ENCODE data around the gene TES.

TES gene

DNA sequence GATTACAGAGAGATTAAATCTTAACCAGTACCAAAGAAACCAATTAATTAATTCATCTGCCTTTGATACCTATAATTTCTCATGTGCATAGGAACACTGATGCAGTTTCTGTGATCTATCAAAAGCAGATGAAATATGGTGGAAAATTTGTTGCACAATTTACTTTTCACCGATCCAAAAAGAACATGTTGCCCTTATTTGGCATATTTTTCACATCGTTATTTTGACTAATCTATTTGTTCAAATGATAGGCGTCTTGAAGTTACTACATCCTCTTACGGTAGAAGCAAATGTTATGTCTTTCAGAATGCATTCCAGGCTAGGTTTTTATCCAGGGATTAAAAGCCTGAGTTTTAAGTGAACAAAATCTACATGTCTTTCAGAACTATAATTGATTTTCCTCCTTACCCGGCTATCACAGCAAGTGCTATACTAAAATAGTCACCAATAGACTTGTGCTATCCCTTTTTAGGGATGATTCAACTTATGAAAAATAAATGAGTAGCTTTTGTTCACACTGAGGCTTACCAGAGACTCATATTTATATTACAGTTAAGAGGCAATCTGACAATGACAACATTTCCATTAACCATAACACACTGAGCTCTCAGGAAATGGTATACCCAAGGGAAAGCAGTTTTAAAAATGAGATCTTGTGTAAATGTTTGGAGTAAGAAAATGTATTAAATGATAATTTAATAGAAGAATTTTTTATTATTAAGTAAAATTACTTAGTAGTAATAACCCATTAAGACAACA, 16.8 kb upstream of the TES start:
- Histone ChIP-seq H3K4me3 (ENCODE audit: low read depth, low read length) (no peak overlapping the region), H3K36me3 (ENCODE audit: control insufficient read depth, insufficient read depth, low read length) (no peaks in the 10 kb centered on the region), H3K27me3 (ENCODE audit: control insufficient read depth, insufficient read depth, low read length) (no peaks in the 10 kb centered on the region), H3K27ac (ENCODE audit: low read depth, low read length) (no peak overlapping the region), H3K4me1 (ENCODE audit: control insufficient read depth, insufficient read depth, low read length) (no peaks in the 10 kb centered on the region), H3K9ac (ENCODE audit: low read length) (no peak overlapping the region), H3K9me3 (ENCODE audit: control insufficient read depth, insufficient read depth, low read depth, low read length) (no peaks in the 10 kb centered on the region)

DNA sequence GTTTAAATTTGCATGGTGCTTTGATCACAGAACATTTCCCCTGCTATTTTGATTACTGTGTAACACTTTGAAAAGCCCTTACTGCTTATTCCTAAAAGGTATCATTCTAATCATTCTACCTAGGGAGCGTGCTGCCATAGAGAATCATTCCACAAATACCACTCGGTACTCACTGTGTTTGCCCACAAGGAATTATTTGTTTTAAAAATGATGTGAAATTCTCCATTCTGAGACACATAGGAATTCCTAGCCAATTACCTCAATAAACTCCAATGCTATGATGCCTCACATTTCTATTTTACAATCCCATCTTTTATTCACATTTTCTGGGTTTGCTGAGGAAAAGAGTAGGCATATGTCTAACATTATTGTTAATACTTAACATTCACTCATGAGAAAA, 16.2 kb upstream of the TES start:
- Histone ChIP-seq H3K27me3 (ENCODE audit: control insufficient read depth, insufficient read depth, low read length) (no peaks in the 10 kb centered on the region), H3K4me3 (ENCODE audit: low read depth, low read length) (no peak overlapping the region), H3K27ac (ENCODE audit: low read depth, low read length) (no peak overlapping the region), H3K9ac (ENCODE audit: low read length) (no peak overlapping the region), H3K9me3 (ENCODE audit: control insufficient read depth, insufficient read depth, low read depth, low read length) (no peaks in the 10 kb centered on the region), H3K36me3 (ENCODE audit: control insufficient read depth, insufficient read depth, low read length) (no peaks in the 10 kb centered on the region), H3K4me1 (ENCODE audit: control insufficient read depth, insufficient read depth, low read length) (no peaks in the 10 kb centered on the region)

DNA sequence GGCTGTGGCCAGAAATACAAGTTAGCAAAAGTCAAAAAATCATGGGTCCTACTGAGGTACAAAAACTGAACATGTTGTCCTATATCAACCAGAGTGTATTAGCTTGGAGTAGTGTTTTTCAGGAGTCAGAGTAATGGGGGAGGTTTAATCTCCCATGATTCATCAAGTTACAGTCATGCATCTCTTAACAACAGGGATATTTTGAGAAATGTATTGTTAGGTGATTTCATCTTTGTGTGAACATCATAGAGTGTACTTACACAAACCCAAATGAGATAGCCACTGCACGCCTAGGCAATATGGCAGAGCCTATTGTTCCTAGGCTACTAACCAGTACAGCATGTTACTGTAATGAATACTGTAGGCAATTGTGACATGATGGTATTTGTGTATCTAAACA, 14.9 kb upstream of the TES start:
- no peak overlapping the region for H3K9ac ChIP-seq (ENCODE audit: low read length)

DNA sequence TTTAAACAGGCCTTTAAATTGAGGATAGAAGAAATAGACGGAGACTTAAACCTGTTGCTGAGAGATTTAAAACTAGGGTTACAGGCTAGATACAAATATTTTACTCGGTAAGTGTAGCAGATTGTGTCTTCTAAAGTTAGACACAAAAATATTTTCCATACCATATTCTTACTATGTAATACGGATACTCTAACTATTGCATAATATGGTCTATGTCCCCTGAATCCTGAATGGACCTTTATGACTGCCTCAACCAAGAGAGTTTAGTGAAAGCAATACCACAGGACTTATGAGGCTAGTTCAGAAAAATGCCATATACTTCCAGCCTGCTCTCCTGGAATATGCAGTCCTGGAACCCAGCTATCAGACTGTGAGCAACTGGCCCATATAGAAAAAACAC, 13.4 kb upstream of the TES start:
- Histone ChIP-seq H3K27me3 (ENCODE audit: control insufficient read depth, insufficient read depth, low read length) (no peaks in the 10 kb centered on the region), H3K4me1 (ENCODE audit: control insufficient read depth, insufficient read depth, low read length) (no peaks in the 10 kb centered on the region), H3K27ac (ENCODE audit: low read depth, low read length) (no peak overlapping the region), H3K4me3 (ENCODE audit: low read depth, low read length) (no peak overlapping the region), H3K9me3 (ENCODE audit: control insufficient read depth, insufficient read depth, low read depth, low read length) (no peaks in the 10 kb centered on the region), H3K9ac (ENCODE audit: low read length) (no peak overlapping the region), H3K36me3 (ENCODE audit: control insufficient read depth, insufficient read depth, low read length) (no peaks in the 10 kb centered on the region)

More for the DNA sequence above, 14.9 kb upstream of the TES start:
- no peaks in the 10 kb centered on the region for H3K9me3 ChIP-seq (ENCODE audit: control insufficient read depth, insufficient read depth, low read depth, low read length)
- H3K36me3 ChIP-seq (ENCODE audit: control insufficient read depth, insufficient read depth, low read length): no peaks in the 10 kb centered on the region
- H3K4me1 ChIP-seq (ENCODE audit: control insufficient read depth, insufficient read depth, low read length): no peaks in the 10 kb centered on the region
- no peak overlapping the region for H3K4me3 ChIP-seq (ENCODE audit: low read depth, low read length)
- no peak overlapping the region for H3K27ac ChIP-seq (ENCODE audit: low read depth, low read length)
- no peaks in the 10 kb centered on the region for H3K27me3 ChIP-seq (ENCODE audit: control insufficient read depth, insufficient read depth, low read length)

DNA sequence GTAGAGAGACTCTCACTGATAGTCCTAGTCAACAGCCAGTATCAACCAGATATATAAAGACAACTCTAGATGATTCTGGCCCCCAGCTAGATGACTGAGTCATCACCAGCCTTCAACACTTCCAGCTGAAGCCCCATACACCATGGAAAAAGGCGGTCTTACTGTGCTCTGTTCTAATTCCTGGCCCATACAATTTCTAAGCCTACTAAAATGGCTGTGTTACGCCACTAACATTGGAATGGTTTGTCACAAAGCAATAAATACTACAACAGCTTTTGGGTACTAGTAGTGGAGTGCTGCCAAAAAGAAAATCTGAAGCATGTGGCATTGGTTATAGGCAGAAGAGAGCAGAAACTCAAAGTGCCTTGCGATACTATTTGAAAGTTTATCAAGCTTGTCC, 13.0 kb upstream of the TES start:
- no peak overlapping the region for H3K27ac ChIP-seq (ENCODE audit: low read depth, low read length)
- H3K9ac ChIP-seq (ENCODE audit: low read length): no peak overlapping the region
- H3K36me3 ChIP-seq (ENCODE audit: control insufficient read depth, insufficient read depth, low read length): no peaks in the 10 kb centered on the region
- no peaks in the 10 kb centered on the region for H3K9me3 ChIP-seq (ENCODE audit: control insufficient read depth, insufficient read depth, low read depth, low read length)
- H3K4me1 ChIP-seq (ENCODE audit: control insufficient read depth, insufficient read depth, low read length): no peaks in the 10 kb centered on the region
- H3K4me3 ChIP-seq (ENCODE audit: low read depth, low read length): no peak overlapping the region
- H3K27me3 ChIP-seq (ENCODE audit: control insufficient read depth, insufficient read depth, low read length): no peaks in the 10 kb centered on the region

DNA sequence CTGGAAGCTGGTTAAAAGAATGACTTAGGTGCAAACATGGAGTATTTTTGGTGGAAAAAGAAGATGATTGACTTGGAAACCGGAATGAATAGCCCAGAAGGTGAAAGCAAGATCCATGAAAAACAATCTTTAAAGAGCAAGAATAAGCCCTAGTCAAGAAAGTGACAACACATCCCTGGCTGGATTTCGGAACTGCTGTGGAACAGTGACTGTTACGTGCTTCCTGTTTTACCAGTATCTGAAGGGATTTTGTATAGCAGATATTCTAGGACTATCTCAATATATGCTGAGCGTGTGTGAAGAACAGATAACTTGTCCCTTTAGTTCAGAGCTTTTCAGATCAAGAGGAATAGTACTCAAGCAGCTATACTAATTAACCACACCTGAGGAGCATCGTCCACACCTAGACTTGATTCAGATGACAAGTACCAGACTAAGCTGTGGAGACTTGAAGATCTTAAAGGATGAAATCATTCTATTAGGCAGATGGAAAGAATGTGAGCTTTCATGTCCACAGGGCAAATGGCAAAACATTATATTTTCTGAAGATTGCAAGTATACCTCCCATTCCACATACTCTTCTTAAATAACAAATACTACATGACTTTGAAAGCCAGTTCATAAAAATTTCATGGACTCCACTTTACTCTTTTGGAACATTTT, 11.5 kb upstream of the TES start:
- H3K27ac ChIP-seq (ENCODE audit: low read depth, low read length): no peak overlapping the region
- no peak overlapping the region for H3K9ac ChIP-seq (ENCODE audit: low read length)
- H3K4me1 ChIP-seq (ENCODE audit: control insufficient read depth, insufficient read depth, low read length): no peaks in the 10 kb centered on the region
- H3K9me3 ChIP-seq (ENCODE audit: control insufficient read depth, insufficient read depth, low read depth, low read length): no peaks in the 10 kb centered on the region
- H3K27me3 ChIP-seq (ENCODE audit: control insufficient read depth, insufficient read depth, low read length): no peaks in the 10 kb centered on the region
- H3K36me3 ChIP-seq (ENCODE audit: control insufficient read depth, insufficient read depth, low read length): no peaks in the 10 kb centered on the region
- H3K4me3 ChIP-seq (ENCODE audit: low read depth, low read length): no peak overlapping the region

DNA sequence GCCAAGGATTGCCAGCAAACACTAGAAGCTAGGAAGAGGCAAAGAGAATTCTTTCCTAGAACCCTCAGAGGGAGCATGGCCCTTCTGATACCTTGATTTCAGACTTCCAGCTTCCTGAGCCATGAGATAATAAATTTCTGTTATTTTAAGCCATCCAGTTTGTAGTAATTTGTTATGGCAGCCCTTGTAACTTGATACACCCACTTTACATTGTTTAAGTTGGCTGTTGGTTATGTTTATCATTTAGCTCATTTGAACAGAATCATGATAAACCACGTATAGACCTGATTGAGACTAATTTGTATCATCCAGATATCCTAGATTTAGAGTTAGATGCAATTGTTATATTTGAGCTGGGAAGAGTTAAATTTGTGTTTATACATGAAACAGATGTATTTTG, 9.4 kb upstream of the TES start:
- Histone ChIP-seq H3K4me3 (ENCODE audit: low read depth, low read length) (no peak overlapping the region), H3K9me3 (ENCODE audit: control insufficient read depth, insufficient read depth, low read depth, low read length) (no peaks in the 10 kb centered on the region), H3K4me1 (ENCODE audit: control insufficient read depth, insufficient read depth, low read length) (no peaks in the 10 kb centered on the region), H3K36me3 (ENCODE audit: control insufficient read depth, insufficient read depth, low read length) (no peaks in the 10 kb centered on the region), H3K27ac (ENCODE audit: low read depth, low read length) (no peak overlapping the region), H3K9ac (ENCODE audit: low read length) (no peak overlapping the region), H3K27me3 (ENCODE audit: control insufficient read depth, insufficient read depth, low read length) (no peaks in the 10 kb centered on the region)

DNA sequence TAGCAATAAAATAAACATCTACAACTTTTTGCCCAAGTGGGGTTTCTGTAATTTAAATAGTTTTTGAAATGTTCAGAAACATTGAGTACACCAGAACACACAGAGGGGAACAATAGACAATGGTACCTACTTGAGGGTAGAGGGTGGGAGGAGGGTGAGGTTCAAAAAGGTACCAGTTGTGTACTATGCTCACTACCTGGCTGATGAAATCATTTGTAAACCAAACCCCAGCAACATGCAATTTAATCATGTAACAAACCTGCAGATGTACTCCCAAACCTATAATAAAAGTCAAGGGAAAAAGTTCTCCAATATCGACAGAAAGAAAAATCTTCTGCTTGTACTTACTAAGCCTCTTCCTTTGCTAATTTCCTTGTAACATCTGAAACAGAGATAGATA, 4.2 kb upstream of the TES start:
- Histone ChIP-seq H3K36me3 (ENCODE audit: control insufficient read depth, insufficient read depth, low read length) (no peaks in the 10 kb centered on the region), H3K9me3 (ENCODE audit: control insufficient read depth, insufficient read depth, low read depth, low read length) (no peaks in the 10 kb centered on the region), H3K27ac (ENCODE audit: low read depth, low read length) (no peak overlapping the region), H3K9ac (ENCODE audit: low read length) (no peak overlapping the region), H3K27me3 (ENCODE audit: control insufficient read depth, insufficient read depth, low read length) (no peaks in the 10 kb centered on the region; the same call in 1 of the 2 replicates), H3K4me1 (ENCODE audit: control insufficient read depth, insufficient read depth, low read length) (no peaks in the 10 kb centered on the region; the same call in 1 of the 2 replicates), H3K4me3 (ENCODE audit: low read depth, low read length) (no peak overlapping the region)

DNA sequence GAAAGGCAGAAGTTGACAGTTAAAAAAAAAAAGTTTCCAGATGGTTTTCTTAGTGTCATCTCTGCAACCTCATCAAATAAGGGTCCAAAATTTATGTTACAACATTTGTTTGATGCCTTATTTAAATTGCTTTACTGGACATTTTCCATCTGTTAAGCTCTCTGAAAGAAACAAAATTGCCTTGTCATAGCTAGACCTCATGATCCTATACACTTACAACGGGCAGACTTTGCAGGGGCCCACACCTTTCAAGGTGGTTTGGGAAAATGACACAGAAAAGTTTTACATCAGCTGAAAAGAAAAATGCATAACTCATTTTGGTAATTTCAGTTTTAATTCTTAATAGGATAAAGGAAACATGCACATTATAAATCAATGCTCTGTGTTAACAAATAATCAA, 1.4 kb upstream of the TES start:
- Histone ChIP-seq H3K9me3 (ENCODE audit: control insufficient read depth, insufficient read depth, low read depth, low read length) (no peaks in the 10 kb centered on the region), H3K9ac (ENCODE audit: low read length) (no peak overlapping the region), H3K27me3 (ENCODE audit: control insufficient read depth, insufficient read depth, low read length) (no peaks in the 10 kb centered on the region; the same call in 1 of the 2 replicates), H3K4me1 (ENCODE audit: control insufficient read depth, insufficient read depth, low read length) (peaks cover 6% of the 10 kb centered on the region; the same call in 1 of the 2 replicates), H3K27ac (ENCODE audit: low read depth, low read length) (no peak overlapping the region), H3K4me3 (ENCODE audit: low read depth, low read length) (no peak overlapping the region), H3K36me3 (ENCODE audit: control insufficient read depth, insufficient read depth, low read length) (no peaks in the 10 kb centered on the region)

DNA sequence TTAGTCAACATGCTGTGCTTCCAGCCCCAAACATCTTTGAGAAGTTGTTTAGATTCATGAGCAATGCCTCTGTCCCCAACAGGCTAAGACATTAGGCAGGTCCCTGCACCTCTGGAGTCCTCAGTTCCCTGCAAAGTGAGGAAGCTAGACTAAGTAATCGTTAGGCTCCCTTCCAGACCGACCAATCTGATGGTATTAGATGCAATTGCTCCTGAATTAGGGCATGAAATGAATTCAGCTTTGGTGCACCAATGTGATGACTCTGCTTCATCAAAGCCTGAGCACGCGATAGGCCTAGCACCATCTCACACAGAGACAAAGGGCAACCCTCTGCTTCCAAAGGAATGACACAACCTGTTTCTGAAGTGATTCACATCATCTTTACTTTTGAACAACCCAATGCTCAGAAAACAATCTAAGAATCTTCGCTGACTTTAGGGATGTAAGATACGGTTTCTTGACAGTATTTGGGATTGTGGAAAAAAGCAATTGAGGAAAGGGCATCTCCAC, 723 bp upstream of the TES start:
- no peak overlapping the region for H3K9ac ChIP-seq (ENCODE audit: low read length)
- peak overlapping the region; percentile 96 for H3K4me3 ChIP-seq (ENCODE audit: low read depth, low read length)
- peaks cover 6% of the 10 kb centered on the region; the same call in 1 of the 2 replicates for H3K4me1 ChIP-seq (ENCODE audit: control insufficient read depth, insufficient read depth, low read length)
- H3K27me3 ChIP-seq (ENCODE audit: control insufficient read depth, insufficient read depth, low read length): no peaks in the 10 kb centered on the region; the same call in 1 of the 2 replicates
- H3K9me3 ChIP-seq (ENCODE audit: control insufficient read depth, insufficient read depth, low read depth, low read length): no peaks in the 10 kb centered on the region
- no peak overlapping the region for H3K27ac ChIP-seq (ENCODE audit: low read depth, low read length)
- no peaks in the 10 kb centered on the region for H3K36me3 ChIP-seq (ENCODE audit: control insufficient read depth, insufficient read depth, low read length)
